ENCODE data around the gene RAB1A. TPM values are rescaled to one million over a fixed set of nuclear protein-coding genes. Genes with fewer than 3 reads are reported as not detected.
A peak's percentile ranks its signal among the peaks of the same experiment; 100 is the strongest.

Gene RAB1A
- polyA plus RNA-seq, 2 of the 4 experiments (the other 2 are of a cell fraction): 308 to 417 TPM

- POLR2A ChIA-PET: interaction anchor here (1.3 kb wide), 1 partner anchor 29 kb away, joined by 4 read pairs; the partner anchor contains the start of gene RAB1A
- TF ChIP-seq ATOH8 (CRISPR knock-in tag; IDR thresholded peaks at IDR 0.05; ENCODE audit: low read depth) (no peak), BCL3 (IDR thresholded peaks at IDR 0.05) (no peak)
Observed at GRCh38 chr2:65101071-65101470, 28.8 kb downstream of the RAB1A start.

DNA sequence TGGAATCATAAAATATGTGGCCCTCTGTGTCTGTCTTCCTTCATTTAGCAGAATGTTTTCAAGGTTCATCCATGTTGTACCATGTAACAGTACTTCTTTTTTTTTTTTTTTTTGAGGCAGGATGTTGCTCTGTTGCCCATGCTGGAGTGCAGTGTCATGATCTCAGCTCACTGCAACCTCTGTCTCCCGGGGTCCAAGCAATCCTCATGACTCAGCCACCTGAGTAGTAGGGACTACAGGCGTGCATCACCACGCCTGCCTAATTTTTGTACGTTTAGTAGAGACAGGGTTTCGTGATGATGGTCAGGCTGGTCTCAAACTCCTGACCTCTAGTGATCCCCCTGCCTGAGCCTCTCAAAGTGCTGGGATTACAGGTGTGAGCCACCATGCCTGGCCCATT, 31.2 kb downstream of the RAB1A start:
- TF ChIP-seq NPAS2 (CRISPR knock-in tag; IDR thresholded peaks at IDR 0.05; ENCODE audit: borderline replicate concordance) (no peak), JUNB (IDR thresholded peaks at IDR 0.05) (no peak), EHMT2 (IDR thresholded peaks at IDR 0.05; ENCODE audit: low read depth) (no peak), GATA3 (IDR thresholded peaks at IDR 0.05; ENCODE audit: borderline replicate concordance) (no peak), USF2 (IDR thresholded peaks at IDR 0.05) (no peak), FOSL2 (IDR thresholded peaks at IDR 0.05) (no peak), FOSL2 (CRISPR knock-in tag; IDR thresholded peaks at IDR 0.05) (no peak), ZC3H11A (IDR thresholded peaks at IDR 0.05) (no peak)
- TF ChIP-seq, protein P1, sequence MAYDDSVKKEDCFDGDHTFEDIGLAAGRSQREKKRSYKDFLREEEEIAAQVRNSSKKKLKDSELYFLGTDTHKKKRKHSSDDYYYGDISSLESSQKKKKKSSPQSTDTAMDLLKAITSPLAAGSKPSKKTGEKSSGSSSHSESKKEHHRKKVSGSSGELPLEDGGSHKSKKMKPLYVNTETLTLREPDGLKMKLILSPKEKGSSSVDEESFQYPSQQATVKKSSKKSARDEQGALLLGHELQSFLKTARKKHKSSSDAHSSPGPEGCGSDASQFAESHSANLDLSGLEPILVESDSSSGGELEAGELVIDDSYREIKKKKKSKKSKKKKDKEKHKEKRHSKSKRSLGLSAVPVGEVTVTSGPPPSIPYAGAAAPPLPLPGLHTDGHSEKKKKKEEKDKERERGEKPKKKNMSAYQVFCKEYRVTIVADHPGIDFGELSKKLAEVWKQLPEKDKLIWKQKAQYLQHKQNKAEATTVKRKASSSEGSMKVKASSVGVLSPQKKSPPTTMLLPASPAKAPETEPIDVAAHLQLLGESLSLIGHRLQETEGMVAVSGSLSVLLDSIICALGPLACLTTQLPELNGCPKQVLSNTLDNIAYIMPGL (CRISPR knock-in tag; IDR thresholded peaks at IDR 0.05; ENCODE audit: borderline replicate concordance): no peak
- no peak overlapping the region for H3K27ac ChIP-seq
- FAIRE-seq (no peak), ATAC-seq (peak in 1 of 2 experiments; percentile 41; a peak in 2 of 6 replicates), DNase-seq (ENCODE audit: low read depth in 1 of 2, low spot score in 1 of 2) (no peak)
- 79% methylated on average over 5 of the region's 5 CpGs for WGBS (ENCODE audit: missing lambda C conversion rate)
- CTCF ChIA-PET: interaction anchor here (0.6 kb wide), 1 partner anchor 454 kb away, joined by 3 read pairs; no protein-coding TSS in a partner anchor
- no peaks in the 10 kb centered on the region for H3K9me3 ChIP-seq
- H3K4me1 ChIP-seq: peaks cover 5% of the 10 kb centered on the region; the same call in 1 of the 3 replicates
- no peak overlapping the region for H3K4me3 ChIP-seq
- POLR2A ChIA-PET: no interaction called here
- no peak overlapping the region for H3K4me2 ChIP-seq

More at GRCh38 chr2:65101071-65101470, 28.8 kb downstream of the RAB1A start:
- no peak overlapping the region for H3K4me3 ChIP-seq
- FAIRE-seq: no peak
- no peak overlapping the region for H3K27ac ChIP-seq
- CTCF ChIA-PET: interaction anchor here (0.6 to 1.9 kb wide), 4 partner anchors 26 to 158 kb away, joined by 3 to 7 read pairs (median 4); no protein-coding TSS in a partner anchor
- H3K9me3 ChIP-seq: no peaks in the 10 kb centered on the region
- ATAC-seq: 0 out of 6 replicates have a peak, but pooled peaks of 1 of the 2 experiments have one; percentile 26
- H3K4me2 ChIP-seq: no peak overlapping the region
- DNase-seq (ENCODE audit: low read depth in 1 of 2, low spot score in 1 of 2): no peak
- 85% methylated on average over 3 of the region's 3 CpGs for WGBS (ENCODE audit: missing lambda C conversion rate)
- H3K4me1 ChIP-seq: peaks cover 5% of the 10 kb centered on the region; the same call in 1 of the 3 replicates

DNA sequence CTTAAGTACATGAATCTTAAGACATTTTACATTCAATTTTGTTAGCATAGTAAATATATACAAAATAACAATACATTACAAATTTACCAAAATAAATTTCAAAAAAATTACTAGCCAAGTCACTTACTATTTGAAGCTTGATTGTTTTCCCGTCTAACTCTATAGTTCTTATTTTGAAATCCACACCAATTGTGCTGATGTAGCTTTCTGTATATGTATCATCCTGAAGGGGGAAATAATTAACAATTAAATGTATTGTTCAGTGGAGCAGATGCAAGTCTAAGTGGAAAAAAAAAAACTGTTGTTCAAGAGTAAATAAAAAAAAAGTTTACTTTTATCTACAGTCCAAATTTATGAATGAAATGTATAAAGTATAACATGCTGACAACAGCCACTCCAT, 32.1 kb downstream of the RAB1A start:
- Histone ChIP-seq H3K27ac (no peak overlapping the region), H3K4me2 (no peak overlapping the region), H3K4me1 (peaks cover 5% of the 10 kb centered on the region; the same call in 1 of the 3 replicates), H3K9me3 (no peaks in the 10 kb centered on the region), H3K4me3 (no peak overlapping the region)
- TF ChIP-seq HOXB13 (CRISPR knock-in tag; IDR thresholded peaks at IDR 0.05; ENCODE audit: low read depth): no peak
- peak; percentile 71 for TF ChIP-seq MAFK (IDR thresholded peaks at IDR 0.05; ENCODE audit: partially characterized antibody)
- ATAC-seq (no peak), FAIRE-seq (no peak), DNase-seq (ENCODE audit: low read depth in 1 of 2, low spot score in 1 of 2) (no peak)
- ChIA-PET POLR2A (no interaction called here), CTCF (no interaction called here)
- WGBS (ENCODE audit: missing lambda C conversion rate): 77% methylated on average over 1 of the region's 1 CpG

DNA sequence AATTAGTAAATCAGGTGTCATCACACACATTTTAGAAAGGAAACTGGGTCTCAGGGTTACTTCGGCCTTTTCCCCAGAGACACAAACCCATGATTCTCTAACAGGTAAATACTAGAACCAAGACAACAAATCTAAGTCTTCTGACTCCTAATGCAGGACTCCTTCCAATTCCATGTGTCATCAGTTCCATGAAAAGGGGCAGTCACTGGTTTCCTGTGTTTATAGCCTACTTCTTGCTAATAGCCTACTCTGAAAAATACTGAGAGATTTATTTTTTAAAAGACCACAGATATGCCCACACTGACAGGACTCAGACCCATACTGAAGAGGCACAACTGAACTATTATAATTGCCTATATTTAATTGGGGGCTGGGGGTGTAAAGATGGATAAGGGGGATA, 33.0 kb downstream of the RAB1A start:
- Histone ChIP-seq H3K4me3 (no peak overlapping the region), H3K27ac (no peak overlapping the region), H3K4me1 (peaks cover 5% of the 10 kb centered on the region; the same call in 1 of the 3 replicates), H3K9me3 (no peaks in the 10 kb centered on the region), H3K4me2 (no peak overlapping the region)
- ChIA-PET POLR2A (interaction anchor here (0.5 kb wide), 1 partner anchor 33 kb away, joined by 3 read pairs; the partner anchor contains the start of gene RAB1A), CTCF (interaction anchor here (0.6 kb wide), 1 partner anchor 31 kb away, joined by 4 read pairs; no protein-coding TSS in a partner anchor)
- no peak for DNase-seq (ENCODE audit: low read depth in 1 of 2, low spot score in 1 of 2)
- 87% methylated on average over 1 of the region's 1 CpG for WGBS (ENCODE audit: missing lambda C conversion rate)
- no peak for ATAC-seq
- no peak for FAIRE-seq
- TF ChIP-seq ZNF302 (CRISPR knock-in tag; IDR thresholded peaks at IDR 0.05) (no peak), POLR2A (IDR thresholded peaks at IDR 0.05; ENCODE audit: low read length) (no peak), RFX5 (IDR thresholded peaks at IDR 0.05) (no peak), CTCF (IDR thresholded peaks at IDR 0.05) (no peak), EP300 (IDR thresholded peaks at IDR 0.05) (no peak), POLR2AphosphoS2 (conservative IDR thresholded peaks at IDR 0.05; ENCODE audit: low read length) (no peak), E2F6 (IDR thresholded peaks at IDR 0.05; ENCODE audit: borderline replicate concordance, low read depth) (no peak), GATA3 (IDR thresholded peaks at IDR 0.05; ENCODE audit: borderline replicate concordance) (no peak), SREBF2 (IDR thresholded peaks at IDR 0.05) (no peak), USF2 (IDR thresholded peaks at IDR 0.05) (no peak)
- TF ChIP-seq, protein P2, sequence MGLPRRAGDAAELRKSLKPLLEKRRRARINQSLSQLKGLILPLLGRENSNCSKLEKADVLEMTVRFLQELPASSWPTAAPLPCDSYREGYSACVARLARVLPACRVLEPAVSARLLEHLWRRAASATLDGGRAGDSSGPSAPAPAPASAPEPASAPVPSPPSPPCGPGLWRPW (IDR thresholded peaks at IDR 0.05): no peak

Measured in A549 (cell line).